ENCODE results near the gene GPR3.
A peak's percentile ranks its signal among the peaks of the same experiment; 100 is the strongest.
"Not testable (repeated sequence)": the region's sequence is repeated elsewhere in the genome, so short reads cannot be mapped to it uniquely, and the experiment has no call there.

The GPR3 gene

GRCh38 chr1:27400082-27400962, 7.9 kb downstream of the GPR3 start:
- no peak for DNase-seq

- no peak for DNase-seq
Measured at GRCh38 chr1:27400963-27401341, 8.5 kb downstream of the GPR3 start.

- DNase-seq = no peak
Measured at GRCh38 chr1:27402349-27402754, 9.9 kb downstream of the GPR3 start.

- DNase-seq = no peak
Measured at GRCh38 chr1:27403065-27403726, 10.8 kb downstream of the GPR3 start.

- no peak for DNase-seq
Measured at GRCh38 chr1:27403931-27404330, 11.5 kb downstream of the GPR3 start.

- no peak for DNase-seq
Measured at GRCh38 chr1:27405074-27405473, 12.7 kb downstream of the GPR3 start.

- DNase-seq = not testable (repeated sequence)
Measured at GRCh38 chr1:27405598-27406361, 13.4 kb downstream of the GPR3 start.

- no peak for DNase-seq
Measured at GRCh38 chr1:27406362-27406680, 13.9 kb downstream of the GPR3 start.

- DNase-seq = not testable (repeated sequence)
Measured at GRCh38 chr1:27406791-27407190, 14.4 kb downstream of the GPR3 start.

GRCh38 chr1:27408151-27408550, 15.7 kb downstream of the GPR3 start:
- no peak for DNase-seq

- no peak for DNase-seq
Measured at GRCh38 chr1:27409669-27410068, 17.2 kb downstream of the GPR3 start.

GRCh38 chr1:27410709-27411108, 18.3 kb downstream of the GPR3 start:
- no peak for DNase-seq

GRCh38 chr1:27412502-27412901, 20.1 kb downstream of the GPR3 start:
- DNase-seq = no peak

GRCh38 chr1:27413004-27413403, 20.6 kb downstream of the GPR3 start:
- DNase-seq = no peak

- no peak for DNase-seq
Measured at GRCh38 chr1:27414091-27414490, 21.7 kb downstream of the GPR3 start.

- DNase-seq = peak in 1 of 2 experiments; percentile 52
Measured at GRCh38 chr1:27416387-27417111, 24.1 kb downstream of the GPR3 start.

- DNase-seq = no peak
Measured at GRCh38 chr1:27417713-27418112, 25.3 kb downstream of the GPR3 start.

GRCh38 chr1:27418326-27419185, 26.1 kb downstream of the GPR3 start:
- no peak for DNase-seq

- no peak for DNase-seq
Measured at GRCh38 chr1:27423709-27424108, 31.3 kb downstream of the GPR3 start.

GRCh38 chr1:27427329-27427728, 34.9 kb downstream of the GPR3 start:
- no peak for DNase-seq

- no peak for DNase-seq
Measured at GRCh38 chr1:27427816-27428315, 35.4 kb downstream of the GPR3 start.

All from SW 1271 (cell line).